Activated T-helper 1 cell treated with anti-CD3 and anti-CD28 coated beads, Interleukin-12 subunit alpha, Interleukin-12 subunit beta, Interleukin-2, Interleukin-4 antibody, amounts not matched to agents 30 ng/mL and 10 ng/mL and 1 ng/mL, durations not matched to agents 14 hours and 24 hours and 36 hours (primary cell): ENCODE results near the gene CST7. TPM values are rescaled to one million over a fixed set of nuclear protein-coding genes. Genes with fewer than 3 reads are reported as not detected.
"Not testable (repeated sequence)": the region's sequence is repeated elsewhere in the genome, so short reads cannot be mapped to it uniquely, and the experiment has no call there.

Source experiments
- DNase-seq: peaks from one replicate; pipeline ENCODE4 v3.0.0; 2021; ENCODE audit warnings: low spot score
- H3K27ac Mint-ChIP-seq: one replicate; pipeline ENCODE4 v1.8.0; 2021; ENCODE audit warnings: mild to moderate bottlenecking, mixed read lengths
- H3K27me3 Mint-ChIP-seq: one replicate; pipeline ENCODE4 v1.8.0; 2022; ENCODE audit warnings: mild to moderate bottlenecking, moderate library complexity, mixed read lengths; ENCODE audit not compliant: insufficient read depth
- H3K36me3 Mint-ChIP-seq: one replicate; pipeline ENCODE4 v1.8.0; 2021; ENCODE audit warnings: low read depth, mixed read lengths
- H3K4me1 Mint-ChIP-seq: one replicate; pipeline ENCODE4 v1.8.0; 2021; ENCODE audit warnings: low read depth, mixed read lengths
- H3K4me3 Mint-ChIP-seq: one replicate; pipeline ENCODE4 v1.8.0; 2021; ENCODE audit warnings: mild to moderate bottlenecking, moderate library complexity, mixed read lengths
- H3K9me3 Mint-ChIP-seq: one replicate; pipeline ENCODE4 v1.8.0; 2021; ENCODE audit warnings: mixed read lengths
- intact Hi-C: fragments of 100-400 bp; cut with micrococcal nuclease; formaldehyde crosslinking; loops from one replicate; pipeline ENCODE4 v1.15.1; 2024
- total RNA-seq: library from RNA; stranded (reverse); gene quantifications from 2 replicates; pipeline ENCODE4 v1.2.3, GENCODE V29; 2022

CST7 gene
- total RNA-seq, 1 donor from 2014 or later, result 133 TPM

DNA sequence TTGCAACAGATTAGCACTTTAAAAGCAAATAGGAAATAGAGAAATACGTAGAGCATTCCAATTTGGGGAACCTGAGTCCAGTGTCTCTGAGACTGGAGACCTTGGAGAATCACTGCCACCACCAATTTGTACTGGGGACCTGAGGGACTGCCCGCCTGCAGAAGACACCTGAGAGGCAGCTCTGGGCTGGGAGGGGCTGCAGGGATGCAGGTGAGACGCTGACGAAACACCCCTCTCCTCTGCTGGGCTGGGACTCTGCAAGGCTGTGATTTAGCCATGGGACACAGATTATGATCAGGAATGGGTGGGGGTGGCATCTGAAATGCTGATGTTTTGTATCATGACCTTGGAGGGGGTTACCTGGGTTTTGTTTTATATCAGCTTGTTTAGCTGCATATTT is 50.5 kb downstream of the CST7 start:
- DNase-seq, result no peak
- Mint-ChIP-seq H3K36me3 (no peaks in the 10 kb centered on the region), H3K4me1 (peaks cover 6% of the 10 kb centered on the region), H3K4me3 (no peak overlapping the region), H3K9me3 (no peaks in the 10 kb centered on the region), H3K27ac (no peak overlapping the region), H3K27me3 (peaks cover 22% of the 10 kb centered on the region)
- intact Hi-C loops, result no loop called here

DNA sequence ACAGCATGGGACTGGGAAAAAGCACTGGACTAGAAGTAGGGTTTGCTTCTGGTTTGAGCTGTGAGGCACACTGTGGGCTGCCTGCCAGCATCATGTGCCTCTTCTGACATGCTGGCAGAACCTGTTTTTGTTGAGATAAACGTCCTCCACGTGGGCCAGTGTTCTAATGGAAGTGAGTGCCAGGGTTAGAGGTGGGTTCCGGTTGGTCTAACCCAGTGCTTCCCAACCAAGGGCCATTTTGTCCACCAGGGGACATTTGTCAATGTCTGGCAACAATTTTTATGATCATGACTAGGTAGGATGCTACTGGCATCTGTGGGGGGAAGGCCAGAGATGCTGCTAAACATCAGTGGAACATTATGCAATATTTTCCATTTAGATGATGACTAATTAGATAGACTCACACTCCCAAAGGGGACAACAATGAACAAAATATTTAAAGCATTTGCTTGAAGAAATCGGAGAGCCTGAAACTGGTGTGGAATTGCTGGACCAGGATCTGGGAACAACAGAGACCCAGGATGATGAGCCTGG is 51.3 kb downstream of the CST7 start:
- intact Hi-C loops, result no loop called here
- no peaks in the 10 kb centered on the region for H3K9me3 Mint-ChIP-seq
- no peak overlapping the region for H3K4me3 Mint-ChIP-seq
- peaks cover 22% of the 10 kb centered on the region for H3K27me3 Mint-ChIP-seq
- no peaks in the 10 kb centered on the region for H3K36me3 Mint-ChIP-seq
- H3K27ac Mint-ChIP-seq, result no peak overlapping the region
- DNase-seq, result no peak
- no peaks in the 10 kb centered on the region for H3K4me1 Mint-ChIP-seq

DNA sequence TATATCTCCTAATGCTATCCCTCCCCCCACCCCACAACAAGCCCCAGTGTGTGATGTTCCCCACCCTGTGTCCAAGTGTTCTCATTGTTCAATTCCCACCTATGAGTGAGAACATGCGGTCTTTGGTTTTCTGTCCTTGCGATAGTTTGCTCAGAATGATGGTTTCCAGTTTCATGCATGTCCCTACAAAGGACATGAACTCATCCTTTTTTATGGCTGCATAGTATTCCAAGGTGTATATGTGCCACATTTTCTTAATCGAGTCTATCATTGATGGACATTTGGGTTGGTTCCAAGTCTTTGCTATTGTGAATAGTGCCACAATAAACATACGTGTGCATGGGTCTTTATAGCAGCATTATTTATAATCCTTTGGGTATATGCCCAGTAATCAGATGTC is 52.3 kb downstream of the CST7 start:
- peaks cover 19% of the 10 kb centered on the region for H3K27me3 Mint-ChIP-seq
- H3K36me3 Mint-ChIP-seq, H3K27ac Mint-ChIP-seq, H3K4me3 Mint-ChIP-seq, H3K4me1 Mint-ChIP-seq, H3K9me3 Mint-ChIP-seq, DNase-seq, intact Hi-C loops: not testable (repeated sequence)

DNA sequence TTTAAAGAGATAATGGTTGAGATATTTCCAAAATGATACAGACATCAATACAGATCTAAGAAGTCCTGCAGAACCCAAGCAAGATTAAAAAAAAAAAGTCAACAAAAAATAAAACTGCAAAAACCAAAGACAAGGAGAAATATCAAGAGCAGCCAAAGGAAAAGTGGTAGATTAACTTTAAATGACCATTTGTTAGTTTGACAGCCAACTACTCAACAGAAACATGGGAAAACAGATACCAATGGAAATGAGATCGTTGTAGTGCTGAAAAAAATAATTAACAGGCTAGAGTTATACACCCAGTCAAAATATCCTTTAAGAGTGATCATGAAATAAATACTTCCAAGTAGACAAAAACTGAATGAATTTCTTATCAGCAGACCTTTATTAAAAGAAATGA is 53.9 kb downstream of the CST7 start:
- Mint-ChIP-seq H3K9me3 (no peaks in the 10 kb centered on the region), H3K27ac (no peak overlapping the region), H3K4me3 (no peak overlapping the region), H3K36me3 (peaks cover 2% of the 10 kb centered on the region), H3K27me3 (peaks cover 11% of the 10 kb centered on the region), H3K4me1 (no peaks in the 10 kb centered on the region)
- intact Hi-C loops, result no loop called here
- no peak for DNase-seq

DNA sequence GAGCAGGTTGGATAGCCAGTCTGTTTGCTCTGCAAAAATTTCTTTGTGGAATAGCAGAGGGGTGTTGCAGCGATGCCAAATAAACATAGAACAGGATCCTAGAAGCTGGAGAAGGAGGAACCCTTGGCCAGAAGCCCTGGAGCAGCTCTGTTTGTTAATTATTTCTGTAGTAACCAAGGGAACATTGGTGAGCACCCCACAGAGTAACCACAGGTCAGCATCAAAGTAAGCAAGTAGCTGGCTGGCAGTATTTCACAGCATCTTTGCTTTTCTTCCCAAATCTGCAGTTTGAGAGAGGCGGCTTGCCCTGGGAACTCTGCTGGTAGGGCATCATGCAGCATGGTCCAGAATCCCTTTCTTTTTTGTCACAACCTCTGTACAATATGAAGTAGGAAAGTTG is 56.2 kb downstream of the CST7 start:
- Mint-ChIP-seq H3K4me1 (no peaks in the 10 kb centered on the region), H3K27me3 (peaks cover 3% of the 10 kb centered on the region), H3K36me3 (peaks cover 4% of the 10 kb centered on the region), H3K4me3 (no peak overlapping the region), H3K27ac (no peak overlapping the region), H3K9me3 (no peaks in the 10 kb centered on the region)
- DNase-seq, result no peak
- intact Hi-C loops, result no loop called here

DNA sequence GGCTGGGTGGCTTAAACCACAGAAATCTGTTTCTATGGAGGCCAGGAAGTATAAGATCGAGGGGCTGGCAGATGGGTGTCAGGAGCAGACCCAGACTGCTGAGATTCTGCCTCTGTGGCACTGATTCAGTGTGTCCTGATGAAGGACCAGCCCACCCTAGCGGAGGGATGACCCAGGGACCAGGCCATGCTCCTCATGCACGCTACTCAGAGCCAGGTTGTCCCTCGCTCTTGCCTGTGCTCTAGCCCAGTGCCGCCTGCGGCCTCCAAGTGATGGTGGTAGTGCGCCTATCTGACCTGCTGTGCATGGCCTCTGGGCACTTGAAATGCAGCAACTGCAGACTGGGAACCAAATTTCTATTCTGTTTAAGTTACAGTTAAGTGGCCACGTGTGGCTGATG is 56.6 kb downstream of the CST7 start:
- Mint-ChIP-seq H3K9me3 (no peaks in the 10 kb centered on the region), H3K27ac (no peak overlapping the region), H3K27me3 (no peaks in the 10 kb centered on the region), H3K4me1 (no peaks in the 10 kb centered on the region), H3K4me3 (no peak overlapping the region), H3K36me3 (peaks cover 4% of the 10 kb centered on the region)
- no peak for DNase-seq
- intact Hi-C loops, result no loop called here

DNA sequence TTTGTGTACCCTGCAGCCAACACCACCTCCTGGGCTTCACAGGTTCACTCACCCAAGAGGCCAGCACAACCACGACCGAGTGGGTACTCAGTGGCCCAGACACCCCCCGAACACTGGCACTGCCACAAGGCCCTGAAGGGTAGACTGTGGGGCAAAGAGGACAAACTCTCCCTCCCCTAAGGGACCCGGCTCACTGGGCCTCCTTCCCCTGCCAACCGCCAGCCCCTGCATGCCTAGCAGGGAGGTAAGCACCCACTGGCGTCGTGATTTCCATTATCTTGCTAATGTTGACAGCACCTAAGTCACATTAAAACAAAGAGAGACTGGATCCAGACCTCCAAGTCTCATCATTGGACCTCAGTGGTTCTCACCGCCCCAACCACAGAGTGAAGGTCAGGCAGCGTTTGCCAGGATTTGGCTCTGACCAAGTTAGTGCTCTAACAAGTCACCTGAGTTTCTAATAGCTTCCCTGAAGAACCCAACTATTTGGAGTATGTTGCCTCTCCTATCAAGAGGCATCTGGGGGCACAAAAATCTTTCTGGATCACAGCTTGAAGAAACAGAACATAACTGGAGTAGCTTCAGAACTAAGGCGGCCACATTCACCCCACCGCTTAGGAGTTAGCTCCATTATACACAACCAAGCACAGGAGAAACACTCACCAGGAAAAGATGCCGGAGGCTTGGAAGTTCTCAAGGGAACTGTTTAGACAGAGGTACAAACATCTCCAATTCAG is 57.5 kb downstream of the CST7 start:
- peaks cover 4% of the 10 kb centered on the region for H3K36me3 Mint-ChIP-seq
- no peaks in the 10 kb centered on the region for H3K4me1 Mint-ChIP-seq
- H3K27ac Mint-ChIP-seq, result no peak overlapping the region
- DNase-seq, result no peak
- no peak overlapping the region for H3K4me3 Mint-ChIP-seq
- no peaks in the 10 kb centered on the region for H3K27me3 Mint-ChIP-seq
- intact Hi-C loops, result no loop called here
- H3K9me3 Mint-ChIP-seq, result no peaks in the 10 kb centered on the region

DNA sequence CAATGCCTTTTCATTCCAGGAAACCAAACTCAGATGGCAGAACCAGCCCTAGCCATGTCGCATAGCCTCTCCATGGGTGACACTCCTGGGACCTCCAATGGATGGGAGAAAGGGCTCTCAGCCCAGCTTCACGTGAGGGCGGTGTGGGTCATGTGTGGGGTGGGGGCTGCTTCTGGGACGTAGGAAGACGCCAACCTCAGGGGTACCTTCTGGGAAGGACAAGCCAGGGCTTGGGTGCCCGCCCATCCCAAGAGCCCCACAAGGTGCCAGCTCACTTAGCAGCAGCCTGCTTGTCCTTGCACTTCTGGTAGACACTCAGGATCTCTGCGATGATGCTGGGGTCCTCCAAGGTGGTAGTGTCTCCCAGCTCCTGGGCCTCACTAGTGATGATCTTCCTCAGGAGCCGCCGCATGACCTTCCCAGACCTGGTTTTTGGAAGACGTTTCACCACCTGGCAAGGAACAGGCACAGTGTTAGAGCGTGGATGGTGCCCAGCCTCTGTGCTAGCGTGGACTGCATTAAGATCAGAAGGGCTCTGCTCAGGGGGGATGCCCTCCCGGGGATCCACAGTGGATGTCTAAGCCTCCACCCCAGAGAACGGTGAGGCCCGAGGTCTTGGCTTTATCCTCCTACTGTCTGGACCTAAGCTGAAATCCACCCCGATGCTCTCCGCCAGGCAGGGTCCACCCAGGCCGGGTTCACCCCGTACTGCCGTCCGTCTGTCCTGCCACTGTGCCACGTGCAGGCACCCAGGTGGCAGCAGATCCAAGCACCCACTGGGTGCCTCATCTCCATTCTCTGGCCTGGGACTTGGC is 58.6 kb downstream of the CST7 start:
- H3K4me1 Mint-ChIP-seq, result no peaks in the 10 kb centered on the region
- peaks cover 4% of the 10 kb centered on the region for H3K36me3 Mint-ChIP-seq
- no peaks in the 10 kb centered on the region for H3K27me3 Mint-ChIP-seq
- no peak overlapping the region for H3K27ac Mint-ChIP-seq
- intact Hi-C loops, result no loop called here
- H3K4me3 Mint-ChIP-seq, result no peak overlapping the region
- H3K9me3 Mint-ChIP-seq, result no peaks in the 10 kb centered on the region
- DNase-seq, result no peak

DNA sequence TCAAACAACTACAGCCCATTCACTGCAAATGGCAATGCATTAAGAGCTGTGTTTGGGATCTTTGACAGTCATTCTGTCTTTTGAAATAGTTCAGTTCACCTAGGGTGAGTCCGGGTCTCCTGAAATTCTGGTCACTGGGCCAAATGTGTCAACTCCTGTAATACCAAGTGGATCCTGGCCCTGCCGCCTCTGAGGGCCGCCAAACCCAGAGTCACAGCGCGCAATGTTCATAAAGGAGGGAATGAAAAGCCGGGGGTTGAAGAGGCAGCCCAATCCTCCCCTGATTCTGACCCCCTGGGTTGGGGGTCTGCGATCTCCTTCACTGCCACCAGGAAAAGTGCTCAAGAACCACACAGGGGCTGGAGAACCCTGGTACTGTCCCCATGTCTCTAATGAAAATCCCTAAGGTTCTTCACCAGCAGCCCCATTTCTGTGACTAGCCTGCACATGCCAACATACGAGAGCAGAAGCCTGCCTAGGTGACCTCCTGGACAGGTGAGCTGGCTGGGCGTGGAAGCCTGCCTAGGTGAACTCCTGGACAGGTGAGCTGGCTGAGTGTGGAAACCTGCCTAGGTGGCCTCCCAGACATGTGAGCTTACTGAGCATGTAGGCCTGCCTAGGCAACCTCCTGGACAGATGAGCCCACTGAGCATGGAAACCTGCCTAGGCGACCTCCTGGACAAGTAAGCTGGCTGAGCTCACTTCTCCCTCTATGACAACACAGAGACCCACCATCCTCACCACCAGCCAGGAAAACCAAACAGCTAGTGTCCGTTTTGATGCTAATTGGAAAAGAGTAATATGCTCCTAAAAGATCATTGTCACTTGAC is 59.5 kb downstream of the CST7 start:
- Mint-ChIP-seq H3K4me1 (no peaks in the 10 kb centered on the region), H3K36me3 (peaks cover 4% of the 10 kb centered on the region), H3K9me3 (no peaks in the 10 kb centered on the region), H3K27ac (no peak overlapping the region), H3K27me3 (no peaks in the 10 kb centered on the region), H3K4me3 (no peak overlapping the region)
- intact Hi-C loops, result no loop called here
- DNase-seq, result no peak

Other genes with a start within 250 kb of the CST7 start
- gene APMAP, start 43.5 kb downstream of the CST7 start, total RNA-seq, result 57.7 and 58.7 TPM in 2 replicates
- 11.7 and 12.7 TPM in 2 replicates for gene ACSS1, start 108.9 kb downstream of the CST7 start, total RNA-seq
- gene VSX1, start 132.9 kb downstream of the CST7 start, total RNA-seq, result not detected in 2 replicates
- gene ENTPD6, start 246.4 kb downstream of the CST7 start, total RNA-seq, result 42.5 and 43.5 TPM in 2 replicates